H1 (cell line): ENCODE data around the gene KRT5. TPM values are rescaled to one million over a fixed set of nuclear protein-coding genes. Genes with fewer than 3 reads are reported as not detected.
"Not testable (repeated sequence)": the region's sequence is repeated elsewhere in the genome, so short reads cannot be mapped to it uniquely, and the experiment has no call there.

Experiments
- CTCF ChIA-PET: fragments of 300-600 bp; sonication (Branson Sonifier 250); formaldehyde crosslinking; loops from one replicate; lab custom pipeline; 2021; ENCODE audit not compliant: partially characterized antibody; lab: Charles Lee
- POLR2A ChIA-PET: fragments of 300-600 bp; sonication (Branson Sonifier 250); formaldehyde crosslinking; loops from one replicate; lab custom pipeline; 2021; ENCODE audit warnings: inconsistent platforms; ENCODE audit not compliant: partially characterized antibody; lab: Charles Lee
- DNase-seq, 2 experiments: peaks; one replicate each; pipeline versions ENCODE4 v3.0.0 to v3.0.0-alpha.2; 2010 to 2022; ENCODE audit warnings: low spot score in 2 of 2, low read depth in 1 of 2, mixed read lengths in 1 of 2
- FAIRE-seq: peaks from 2 replicates; lab custom pipeline; 2011; peaks lifted over from hg19 to GRCh38; lab: Jason Lieb, UNC
- H2AFZ ChIP-seq: 2 replicates; pipeline ENCODE4 v1.8.1; 2012; ENCODE audit warnings: low read length, inconsistent platforms
- H2AK5ac ChIP-seq: 2 replicates; pipeline ENCODE4 v1.6.1; 2013; ENCODE audit warnings: low read depth, low read length
- H2BK120ac ChIP-seq: replicated peaks from 2 replicates; pipeline ENCODE3; 2013; ENCODE audit warnings: low read depth, low read length, inconsistent platforms
- H2BK12ac ChIP-seq: 2 replicates; pipeline ENCODE4 v1.6.1; 2013; ENCODE audit warnings: low read depth, low read length
- H2BK15ac ChIP-seq: 2 replicates; pipeline ENCODE4 v1.6.1; 2013; ENCODE audit warnings: low read length
- H2BK20ac ChIP-seq: 2 replicates; pipeline ENCODE4 v1.6.1; 2013; ENCODE audit warnings: low read length
- H2BK5ac ChIP-seq: 2 replicates; pipeline ENCODE4 v1.6.1; 2013; ENCODE audit warnings: low read depth, low read length
- H3K14ac ChIP-seq: 2 replicates; pipeline ENCODE4 v1.6.1; 2013; ENCODE audit warnings: inconsistent platforms; ENCODE audit not compliant: insufficient read length
- H3K18ac ChIP-seq: 2 replicates; pipeline ENCODE4 v1.6.1; 2013; ENCODE audit warnings: low read length; ENCODE audit errors: extremely low read depth
- H3K23ac ChIP-seq: 2 replicates; pipeline ENCODE4 v1.6.1; 2013; ENCODE audit warnings: inconsistent platforms; ENCODE audit not compliant: insufficient read length
- H3K23me2 ChIP-seq: 2 replicates; pipeline ENCODE4 v1.6.1; 2013; ENCODE audit warnings: low read depth, low read length
- H3K27ac ChIP-seq: 2 replicates; pipeline ENCODE4 v1.6.1; 2011; ENCODE audit warnings: low read depth, low read length, inconsistent platforms
- H3K27me3 ChIP-seq, 4 experiments: replicated peaks in 1 of 4; 1 replicate in 1 of 4; 2 replicates in 3 of 4; pipeline versions ENCODE4 v1.6.1 to v1.8.1; 2011 to 2013; ENCODE audit warnings: low read length in 3 of 4, mild to moderate bottlenecking in 3 of 4, inconsistent platforms in 2 of 4, mixed read lengths in 2 of 4, moderate library complexity in 1 of 4; ENCODE audit not compliant: control insufficient read depth in 3 of 4, insufficient read depth in 3 of 4; ENCODE audit errors: extremely low read depth in 1 of 4
- H3K36me3 ChIP-seq, 4 experiments: 2 replicates each; pipeline versions ENCODE4 v1.6.1 to v1.8.1; 2011 to 2013; ENCODE audit warnings: mild to moderate bottlenecking in 4 of 4, low read length in 3 of 4, moderate library complexity in 2 of 4, control low read depth in 1 of 4, inconsistent platforms in 1 of 4; ENCODE audit not compliant: insufficient read depth in 4 of 4, control insufficient read depth in 2 of 4
- H3K4ac ChIP-seq: replicated peaks from 2 replicates; pipeline ENCODE3; 2013; ENCODE audit warnings: low read length, low read depth, mixed read lengths, inconsistent platforms; ENCODE audit not compliant: insufficient read length
- H3K4me1 ChIP-seq, 4 experiments: replicated peaks in 1 of 4; 1 replicate in 1 of 4; 2 replicates in 3 of 4; pipeline versions ENCODE4 v1.6.1 to v1.8.1; 2011 to 2013; ENCODE audit warnings: low read length in 3 of 4, inconsistent platforms in 2 of 4, mixed read lengths in 1 of 4; ENCODE audit not compliant: insufficient read depth in 4 of 4, control insufficient read depth in 3 of 4
- H3K4me2 ChIP-seq, 2 experiments: 2 replicates each; pipeline versions ENCODE4 v1.6.1 to v1.8.1; 2011 to 2013; ENCODE audit warnings: low read depth in 2 of 2, low read length in 2 of 2, control low read depth in 1 of 2, inconsistent platforms in 1 of 2, mild to moderate bottlenecking in 1 of 2; ENCODE audit not compliant: insufficient read depth in 1 of 2
- H3K4me3 ChIP-seq, 4 experiments: fragments of 200-600, 300-600 bp in 1 of 4; sonication (generic), shearing (Covaris generic), sonication (Bioruptor Twin) in 1 of 4; 2 replicates each; pipeline versions ENCODE4 v1.5.1 to v1.8.1; 2011 to 2016; ENCODE audit warnings: low read length in 4 of 4, low read depth in 3 of 4, control low read depth in 2 of 4, inconsistent platforms in 2 of 4, mild to moderate bottlenecking in 2 of 4, mixed read lengths in 1 of 4, moderate library complexity in 1 of 4; ENCODE audit not compliant: insufficient read depth in 2 of 4; ENCODE audit errors: extremely low read depth in 1 of 4
- H3K56ac ChIP-seq: replicated peaks from 2 replicates; pipeline ENCODE3; 2013; ENCODE audit warnings: low read depth, mild to moderate bottlenecking, mixed read lengths, low read length, inconsistent platforms; ENCODE audit not compliant: insufficient read length
- H3K79me1 ChIP-seq: 2 replicates; pipeline ENCODE4 v1.6.1; 2013; ENCODE audit warnings: low read depth, low read length, control low read depth
- H3K79me2 ChIP-seq, 2 experiments: 2 replicates each; pipeline versions ENCODE4 v1.6.1 to v1.8.1; 2012 to 2013; ENCODE audit warnings: low read length in 2 of 2, mild to moderate bottlenecking in 2 of 2, inconsistent platforms in 1 of 2; ENCODE audit not compliant: insufficient read depth in 2 of 2, control insufficient read depth in 1 of 2
- H3K9ac ChIP-seq, 4 experiments: replicated peaks in 1 of 4; 1 replicate in 1 of 4; 2 replicates in 3 of 4; pipeline versions ENCODE4 v1.6.1 to v1.8.1; 2011 to 2013; ENCODE audit warnings: low read depth in 3 of 4, low read length in 3 of 4, control low read depth in 2 of 4, mild to moderate bottlenecking in 2 of 4, moderate library complexity in 2 of 4, inconsistent platforms in 1 of 4; ENCODE audit errors: extremely low read depth in 1 of 4
- H3K9me3 ChIP-seq, 2 experiments: 2 replicates each; pipeline versions ENCODE4 v1.6.1 to v1.8.1; 2012 to 2013; ENCODE audit warnings: mild to moderate bottlenecking in 2 of 2, moderate library complexity in 2 of 2, control low read depth in 1 of 2, inconsistent platforms in 1 of 2, low read depth in 1 of 2, low read length in 1 of 2, mixed read lengths in 1 of 2; ENCODE audit not compliant: insufficient read depth in 2 of 2
- H4K20me1 ChIP-seq, 2 experiments: replicated peaks in 1 of 2; 2 replicates each; pipeline versions ENCODE3 to v1.8.1; 2011 to 2013; ENCODE audit warnings: inconsistent platforms in 2 of 2, low read length in 2 of 2, mild to moderate bottlenecking in 1 of 2; ENCODE audit not compliant: insufficient read depth in 2 of 2, control insufficient read depth in 1 of 2
- H4K5ac ChIP-seq: 2 replicates; pipeline ENCODE4 v1.6.1; 2013; ENCODE audit warnings: low read length, low read depth, mixed read lengths, inconsistent platforms; ENCODE audit not compliant: insufficient read length
- H4K8ac ChIP-seq: 2 replicates; pipeline ENCODE4 v1.8.0; 2013; ENCODE audit warnings: mild to moderate bottlenecking, moderate library complexity, low read length, inconsistent platforms; ENCODE audit not compliant: insufficient read depth; ENCODE audit errors: extremely low read depth
- H4K91ac ChIP-seq: replicated peaks from 2 replicates; pipeline ENCODE3; 2013; ENCODE audit warnings: low read length, mixed read lengths, inconsistent platforms; ENCODE audit not compliant: insufficient read length
- WGBS, 2 experiments: shearing (Covaris generic) in 1 of 2; methylation state at CpG; one replicate each; pipeline versions ENCODE4 v1.1.6 to v1.1.7; 2013 to 2015; ENCODE audit warnings: low lambda C conversion rate in 2 of 2, mixed read lengths in 2 of 2, inconsistent platforms in 1 of 2, low coverage in 1 of 2, missing lambda C conversion rate in 1 of 2; ENCODE audit not compliant: insufficient replicate concordance in 2 of 2, insufficient coverage in 1 of 2, insufficient read length in 1 of 2; ENCODE audit errors: extremely low coverage in 1 of 2, missing lambda C conversion rate in 1 of 2; 5-methylcytosine and 5-hydroxymethylcytosine counted together
- polyA plus RNA-seq, 7 experiments: library from polyadenylated mRNA; depleted of rRNA in 3 of 7; stranded (reverse) in 5 of 7; unstranded in 2 of 7; fragments of >200 nt in 5 of 7; fragments of 200-250 nt in 2 of 7; gene quantifications; 1 replicate in 5 of 7; 2 replicates in 1 of 7; 4 replicates in 1 of 7; pipeline versions ENCODE4 v1.2.1 to v1.2.3, GENCODE V29; 2011 to 2013; ENCODE audit warnings: missing spikeins in 2 of 7, mixed read lengths in 2 of 7
- total RNA-seq: library from RNA; stranded (reverse); fragmentation: NEBNext Ultra II Directional; extraction: Animal tissue kit (Norgen Biotek cat#: 25700); gene quantifications from 2 replicates; pipeline ENCODE4 v1.2.1, GENCODE V29; 2021

Gene KRT5
- total and polyA plus RNA-seq, 2 of the 8 experiments (the other 6 are each of a cell fraction or from before 2014, with no cell fraction given) = 0.18 TPM; not detected in 1

DNA sequence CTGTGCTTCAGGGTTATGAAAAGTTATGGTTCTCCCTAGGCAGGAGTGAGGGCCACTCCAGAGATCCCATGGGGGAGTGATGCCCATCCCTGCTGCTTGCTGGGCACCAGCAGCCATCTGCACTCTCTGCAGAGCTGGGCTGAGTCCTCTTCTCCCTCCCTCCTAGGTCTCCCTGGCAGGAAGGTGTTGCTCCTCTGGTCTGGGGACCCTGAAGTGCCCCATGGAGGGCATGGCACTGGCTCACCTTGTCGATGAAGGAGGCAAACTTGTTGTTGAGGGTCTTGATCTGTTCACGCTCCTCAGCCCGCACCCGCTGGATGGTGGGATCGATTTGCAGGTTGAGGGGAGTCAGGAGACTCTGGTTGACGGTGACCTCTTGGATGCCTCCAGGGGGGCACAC lies 27.8 kb downstream of the KRT5 start:
- not testable (repeated sequence) for FAIRE-seq, H2BK120ac ChIP-seq, H3K4me2 ChIP-seq

DNA sequence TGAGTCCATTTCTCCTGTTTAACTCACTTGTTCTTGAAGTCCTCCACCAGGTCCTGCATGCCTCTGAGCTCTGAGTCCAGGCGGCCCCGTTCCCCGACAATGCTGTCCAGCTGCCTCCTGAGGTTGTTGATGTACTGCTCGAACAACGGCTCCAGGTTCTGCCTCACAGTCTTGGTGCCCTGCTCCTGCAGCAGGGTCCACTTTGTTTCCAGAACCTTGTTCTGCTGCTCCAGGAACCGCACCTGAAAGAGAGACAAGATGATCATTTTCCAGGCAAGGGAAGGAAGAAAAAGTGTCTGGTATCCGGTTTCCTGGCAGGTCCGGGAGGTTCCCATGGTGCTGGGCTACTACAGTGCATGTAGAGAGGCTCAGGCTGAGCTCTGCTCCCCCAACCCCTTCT lies 28.7 kb downstream of the KRT5 start:
- H2BK5ac ChIP-seq, H3K56ac ChIP-seq, H4K8ac ChIP-seq, H3K4me3 ChIP-seq, H3K4me2 ChIP-seq, H4K91ac ChIP-seq, H3K4me1 ChIP-seq, H3K9me3 ChIP-seq, POLR2A ChIA-PET, H3K27ac ChIP-seq, H2AK5ac ChIP-seq, H4K5ac ChIP-seq, H2BK15ac ChIP-seq, H3K23ac ChIP-seq, H3K27me3 ChIP-seq, H2BK12ac ChIP-seq, H3K4ac ChIP-seq, H2BK120ac ChIP-seq, H4K20me1 ChIP-seq, H3K9ac ChIP-seq, H3K23me2 ChIP-seq, CTCF ChIA-PET, H2BK20ac ChIP-seq, H2AFZ ChIP-seq, H3K18ac ChIP-seq, H3K36me3 ChIP-seq, FAIRE-seq, DNase-seq, H3K79me1 ChIP-seq, H3K79me2 ChIP-seq, H3K14ac ChIP-seq: not testable (repeated sequence)
- whole genome bisulfite sequencing, 2 experiments = 92% methylated on average over 8 of the region's 8 CpGs; no CpG with 5 or more reads in 1 of the 2 experiments

More for the DNA sequence above, 27.8 kb downstream of the KRT5 start:
- H4K8ac ChIP-seq, H3K4ac ChIP-seq, H3K9me3 ChIP-seq, H3K79me1 ChIP-seq, H3K4me3 ChIP-seq, H2AK5ac ChIP-seq, H2BK5ac ChIP-seq, H3K9ac ChIP-seq, H3K23me2 ChIP-seq, DNase-seq, H4K20me1 ChIP-seq, H3K36me3 ChIP-seq, H3K18ac ChIP-seq, H3K27me3 ChIP-seq, H2BK12ac ChIP-seq, H2BK15ac ChIP-seq, H4K91ac ChIP-seq, POLR2A ChIA-PET, H2BK20ac ChIP-seq, H3K14ac ChIP-seq, H3K23ac ChIP-seq, H3K56ac ChIP-seq, H4K5ac ChIP-seq, H3K79me2 ChIP-seq, H3K27ac ChIP-seq, H2AFZ ChIP-seq: not testable (repeated sequence)
- CTCF ChIA-PET = interaction anchor here (3.0 kb wide), 1 partner anchor 97 kb away, joined by 11 read pairs; no protein-coding TSS in a partner anchor
- WGBS, 2 experiments = 96% methylated on average over 5 of the region's 6 CpGs; no CpG with 5 or more reads in 1 of the 2 experiments
- peaks cover 5 to 10% (median 8%) of the 10 kb centered on the region in 4 experiments; a peak in 6 of 7 replicates for H3K4me1 ChIP-seq
